ENCODE data around the gene NELL1.

The NELL1 gene

GRCh38 chr11:21612326-21612725 lies 942.9 kb downstream of the NELL1 start:
- no peak for DNase-seq

- peak in 1 of 2 experiments; percentile 38 for DNase-seq
Observed at GRCh38 chr11:21614961-21615360, 945.6 kb downstream of the NELL1 start.

GRCh38 chr11:21615955-21616371 lies 946.6 kb downstream of the NELL1 start:
- no peak for DNase-seq

GRCh38 chr11:21622566-21622965 lies 953.2 kb downstream of the NELL1 start:
- DNase-seq = no peak

- peak in 1 of 2 experiments; percentile 15 for DNase-seq
Observed at GRCh38 chr11:21622995-21623394, 953.6 kb downstream of the NELL1 start.

Measured in NCI-H524 (cell line).